GM20431 (cell line): ENCODE data around the gene TTR.

Experiments
- in situ Hi-C: fragments of 300-500 bp; cut with MseI, MboI; formaldehyde crosslinking; loops from one replicate; pipeline ENCODE4 v1.15.0; 2020; ENCODE audit warnings: low sequenced_read_pairs; ENCODE audit not compliant: unreplicated experiment

TTR gene

GRCh38 chr18:31577195-31577594 is 14.5 kb upstream of the TTR start:
- in situ Hi-C loops, result no loop called here

GRCh38 chr18:31578126-31578525 is 13.6 kb upstream of the TTR start:
- in situ Hi-C loops, result no loop called here

GRCh38 chr18:31579375-31579774 is 12.3 kb upstream of the TTR start:
- in situ Hi-C loops, result no loop called here

- in situ Hi-C loops, result no loop called here
Observed at GRCh38 chr18:31581498-31582197, 10.0 kb upstream of the TTR start.

- in situ Hi-C loops, result no loop called here
Observed at GRCh38 chr18:31583185-31583854, 8.4 kb upstream of the TTR start.

GRCh38 chr18:31585991-31586390 is 5.7 kb upstream of the TTR start:
- in situ Hi-C loops, result no loop called here

GRCh38 chr18:31586616-31587015 is 5.1 kb upstream of the TTR start:
- in situ Hi-C loops, result no loop called here

GRCh38 chr18:31587529-31587928 is 4.1 kb upstream of the TTR start:
- in situ Hi-C loops, result no loop called here

- in situ Hi-C loops, result no loop called here
Observed at GRCh38 chr18:31590570-31590969, 1.1 kb upstream of the TTR start.

- in situ Hi-C loops, result no loop called here
Observed at GRCh38 chr18:31591113-31591512, 564 bp upstream of the TTR start.

- in situ Hi-C loops, result no loop called here
Observed at GRCh38 chr18:31592506-31593157, 955 bp downstream of the TTR start.

- in situ Hi-C loops, result no loop called here
Observed at GRCh38 chr18:31595121-31595771, 3.6 kb downstream of the TTR start.

GRCh38 chr18:31596081-31596872 is 4.6 kb downstream of the TTR start:
- in situ Hi-C loops, result no loop called here

- in situ Hi-C loops, result no loop called here
Observed at GRCh38 chr18:31598021-31598805, 6.5 kb downstream of the TTR start.

- in situ Hi-C loops, result no loop called here
Observed at GRCh38 chr18:31603315-31603714, 11.6 kb downstream of the TTR start.

GRCh38 chr18:31606265-31606664 is 14.6 kb downstream of the TTR start:
- in situ Hi-C loops, result no loop called here

- in situ Hi-C loops, result no loop called here
Observed at GRCh38 chr18:31607384-31607783, 15.7 kb downstream of the TTR start.

- in situ Hi-C loops, result no loop called here
Observed at GRCh38 chr18:31609886-31610285, 18.2 kb downstream of the TTR start.
